Gastroesophageal sphincter (tissue), 4 donors: Measurements from ENCODE around the gene TMEM82. TPM values are rescaled to one million over a fixed set of nuclear protein-coding genes. Genes with fewer than 3 reads are reported as not detected.

Experiments
- ATAC-seq: fragments of 150-250 bp; one replicate; pipeline ENCODE4 v1.9.1; 2016; ENCODE audit warnings: mild to moderate bottlenecking, moderate library complexity
- H3K27ac ChIP-seq, 4 donors: fragments of 200-600 bp; sonication (generic) in 3 of 4; 1 replicate in 3 of 4; 2 replicates in 1 of 4; pipeline ENCODE4 v1.5.1; 2016 to 2019
- H3K27me3 ChIP-seq: fragments of 200-600 bp; sonication (generic); one replicate; pipeline ENCODE4 v1.5.1; 2019
- H3K36me3 ChIP-seq, 2 donors: fragments of 200-600 bp; sonication (generic); one replicate each; pipeline ENCODE4 v1.5.1; 2019; ENCODE audit warnings: control low read depth in 1 of 2
- H3K4me1 ChIP-seq, 3 donors: fragments of 200-600 bp; sonication (generic); 1 replicate in 2 of 3; 2 replicates in 1 of 3; pipeline ENCODE4 v1.5.1; 2016 to 2019; ENCODE audit warnings: control low read depth in 2 of 3
- H3K4me3 ChIP-seq, 2 donors: fragments of 200-600 bp; sonication (generic); one replicate each; pipeline ENCODE4 v1.5.1; 2019; ENCODE audit warnings: mild to moderate bottlenecking in 1 of 2, moderate library complexity in 1 of 2
- H3K9me3 ChIP-seq, 3 donors: fragments of 200-600 bp; sonication (generic); one replicate each; pipeline ENCODE4 v1.5.1; 2017 to 2019; ENCODE audit warnings: control low read depth in 2 of 3
- EP300 ChIP-seq: sonication (generic); formaldehyde crosslinking; IDR thresholded peaks from one replicate; pipeline ENCODE4 v1.6.1; 2017; ENCODE audit warnings: antibody characterized with exemption, mild to moderate bottlenecking
- POLR2A ChIP-seq, 2 donors: fragments of 450-650 bp; IDR thresholded peaks; one replicate each; pipeline ENCODE4 v1.6.1; 2017; ENCODE audit warnings: antibody characterized with exemption in 2 of 2, mild to moderate bottlenecking in 2 of 2, moderate library complexity in 1 of 2
- POLR2AphosphoS5 ChIP-seq: sonication (generic); formaldehyde crosslinking; IDR thresholded peaks from one replicate; pipeline ENCODE4 v1.6.1; 2017; ENCODE audit warnings: antibody characterized with exemption
- WGBS, 2 donors: methylation state at CpG; one replicate each; pipeline ENCODE4 v1.1.5; 2018; ENCODE audit warnings: low coverage in 1 of 2; 5-methylcytosine and 5-hydroxymethylcytosine counted together
- total RNA-seq, 4 donors: library from RNA; depleted of rRNA; stranded (reverse); fragments of >200 nt; gene quantifications; one replicate each; pipeline ENCODE4 v1.1.0, GENCODE V29; 2016
- TF ChIP-seq, protein P1 (sequence below), 4 experiments: fragments of 200-600 bp in 2 of 4; fragments of 450-650 bp in 2 of 4; sonication (generic) in 1 of 4; IDR thresholded peaks; one replicate each; pipeline ENCODE4 v1.5.1; 2017 to 2019; ENCODE audit warnings: antibody characterized with exemption in 4 of 4, mild to moderate bottlenecking in 2 of 4, moderate library complexity in 2 of 4

The TMEM82 gene
- total RNA-seq, 4 donors from 2014 or later: not detected

DNA sequence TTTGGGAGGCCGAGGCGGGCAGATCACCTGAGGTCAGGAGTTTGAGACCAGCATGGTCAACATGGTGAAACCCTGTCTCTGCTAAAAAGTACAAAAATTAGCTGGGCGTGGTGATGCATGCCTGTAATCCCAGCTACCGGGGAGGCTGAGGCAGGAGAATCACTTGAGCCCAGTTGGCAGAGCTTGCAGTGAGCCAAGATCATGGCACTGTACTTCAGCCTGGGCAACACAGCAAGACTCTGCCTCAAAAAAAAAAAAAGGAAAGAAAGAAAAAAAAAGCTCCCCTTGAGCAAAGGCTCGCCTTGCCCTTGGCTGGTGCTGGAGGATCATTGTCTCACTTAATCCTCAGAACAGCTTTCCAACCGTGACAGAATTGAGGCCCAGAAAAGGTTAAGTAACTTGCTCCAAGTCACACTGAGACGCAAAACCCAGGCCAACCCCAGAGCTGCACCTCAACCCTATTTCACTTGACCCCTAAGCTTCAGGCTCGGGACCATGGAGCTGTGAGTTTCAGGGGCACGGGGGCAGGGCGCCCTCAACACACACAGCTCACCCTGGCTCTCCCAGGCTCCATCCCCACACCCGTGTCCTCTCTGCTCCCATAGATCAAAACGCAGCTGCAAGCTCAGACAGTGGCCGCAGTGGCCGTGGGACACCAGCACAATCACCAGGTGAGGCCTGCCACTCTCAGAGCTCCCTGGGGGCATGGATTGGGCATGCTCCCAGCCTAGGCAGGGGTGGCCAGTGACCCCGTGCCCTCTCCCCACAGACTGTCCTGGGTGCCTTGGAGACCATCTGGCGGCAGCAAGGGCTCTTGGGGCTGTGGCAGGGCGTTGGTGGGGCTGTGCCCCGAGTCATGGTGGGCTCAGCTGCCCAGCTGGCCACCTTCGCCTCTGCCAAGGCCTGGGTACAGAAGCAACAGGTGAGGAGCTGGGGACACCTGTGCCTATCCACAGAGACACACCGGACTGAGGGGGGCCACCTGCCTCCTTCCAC is 4.7 kb upstream of the TMEM82 start:
- Histone ChIP-seq H3K4me1 (peaks cover 0 to 28% (median 9%) of the 10 kb centered on the region in 3 donors), H3K4me3 (no peak overlapping the region), H3K36me3 (peaks cover 0 to 27% of the 10 kb centered on the region in 2 donors), H3K27ac (peak overlapping the region in 1 of 4 donors; percentile 32), H3K9me3 (no peaks in the 10 kb centered on the region), H3K27me3 (no peaks in the 10 kb centered on the region)
- TF ChIP-seq, protein P1, sequence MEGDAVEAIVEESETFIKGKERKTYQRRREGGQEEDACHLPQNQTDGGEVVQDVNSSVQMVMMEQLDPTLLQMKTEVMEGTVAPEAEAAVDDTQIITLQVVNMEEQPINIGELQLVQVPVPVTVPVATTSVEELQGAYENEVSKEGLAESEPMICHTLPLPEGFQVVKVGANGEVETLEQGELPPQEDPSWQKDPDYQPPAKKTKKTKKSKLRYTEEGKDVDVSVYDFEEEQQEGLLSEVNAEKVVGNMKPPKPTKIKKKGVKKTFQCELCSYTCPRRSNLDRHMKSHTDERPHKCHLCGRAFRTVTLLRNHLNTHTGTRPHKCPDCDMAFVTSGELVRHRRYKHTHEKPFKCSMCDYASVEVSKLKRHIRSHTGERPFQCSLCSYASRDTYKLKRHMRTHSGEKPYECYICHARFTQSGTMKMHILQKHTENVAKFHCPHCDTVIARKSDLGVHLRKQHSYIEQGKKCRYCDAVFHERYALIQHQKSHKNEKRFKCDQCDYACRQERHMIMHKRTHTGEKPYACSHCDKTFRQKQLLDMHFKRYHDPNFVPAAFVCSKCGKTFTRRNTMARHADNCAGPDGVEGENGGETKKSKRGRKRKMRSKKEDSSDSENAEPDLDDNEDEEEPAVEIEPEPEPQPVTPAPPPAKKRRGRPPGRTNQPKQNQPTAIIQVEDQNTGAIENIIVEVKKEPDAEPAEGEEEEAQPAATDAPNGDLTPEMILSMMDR (IDR thresholded peaks at IDR 0.05): no peak
- TF ChIP-seq EP300: no peak
- no peak for TF ChIP-seq POLR2A (IDR thresholded peaks at IDR 0.05)
- no peak for TF ChIP-seq POLR2AphosphoS5
- no peak for ATAC-seq
- 50 to 80% methylated on average over 2 to 7 of the region's 20 CpGs for WGBS, 2 donors

DNA sequence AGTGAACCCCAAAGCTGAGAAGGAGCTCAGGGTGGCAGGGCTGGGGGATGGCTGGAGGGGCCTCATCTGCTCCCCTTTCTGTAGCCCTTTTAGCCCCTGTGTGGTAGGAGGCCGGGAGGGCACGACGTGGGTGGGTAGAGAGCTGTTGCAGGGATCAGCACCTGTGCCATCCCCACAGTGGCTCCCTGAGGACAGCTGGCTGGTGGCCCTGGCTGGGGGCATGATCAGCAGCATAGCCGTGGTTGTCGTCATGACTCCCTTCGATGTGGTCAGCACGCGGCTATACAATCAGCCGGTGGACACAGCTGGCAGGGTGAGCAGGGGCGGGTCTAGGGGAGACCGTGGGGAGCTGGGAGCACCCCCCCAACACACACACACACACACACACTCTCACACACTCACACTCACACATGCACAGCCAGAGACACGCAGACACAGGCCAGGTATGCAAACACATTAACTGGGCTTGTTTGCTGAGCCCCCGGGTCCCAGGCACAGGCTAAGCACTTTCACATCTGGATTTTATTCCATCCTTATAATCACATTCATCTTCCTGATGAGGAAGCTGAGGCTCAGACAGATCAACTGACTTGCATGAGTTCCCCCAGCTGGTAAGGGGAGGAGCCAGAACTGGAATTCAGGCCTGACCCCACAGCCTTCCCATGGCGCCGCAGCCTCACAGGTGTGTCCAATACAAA is 3.7 kb upstream of the TMEM82 start:
- no peaks in the 10 kb centered on the region for H3K9me3 ChIP-seq
- no peak for TF ChIP-seq POLR2AphosphoS5
- TF ChIP-seq POLR2A (IDR thresholded peaks at IDR 0.05): no peak
- TF ChIP-seq EP300: no peak
- TF ChIP-seq, protein P1 (IDR thresholded peaks at IDR 0.05): no peak
- H3K27ac ChIP-seq: peak overlapping the region in 1 of 4 donors; percentile 32
- H3K4me3 ChIP-seq: no peak overlapping the region
- no peaks in the 10 kb centered on the region for H3K27me3 ChIP-seq
- peaks cover 0 to 28% (median 9%) of the 10 kb centered on the region in 3 donors for H3K4me1 ChIP-seq
- peaks cover 0 to 18% of the 10 kb centered on the region in 2 donors for H3K36me3 ChIP-seq
- WGBS, 2 donors: 0 to 45% methylated on average over 1 to 2 of the region's 15 CpGs
- ATAC-seq: no peak

DNA sequence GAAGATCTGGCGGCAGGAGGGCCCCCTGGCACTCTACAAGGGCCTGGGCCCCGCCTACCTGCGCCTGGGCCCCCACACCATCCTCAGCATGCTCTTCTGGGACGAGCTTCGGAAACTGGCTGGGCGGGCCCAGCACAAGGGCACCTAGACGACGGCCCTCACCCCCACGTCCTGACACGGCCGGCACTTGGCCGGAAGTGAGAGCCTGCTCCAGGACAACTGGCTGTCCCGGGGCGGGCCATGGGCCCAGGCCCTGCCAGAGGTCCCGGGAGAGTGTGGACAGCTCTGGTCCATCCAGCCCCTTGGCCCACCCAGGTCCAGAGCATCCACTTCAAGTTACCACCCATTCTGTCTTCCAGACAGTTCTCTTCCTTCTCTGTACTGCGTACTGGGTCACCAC is 3.0 kb upstream of the TMEM82 start:
- WGBS, 2 donors: no CpG with 5 or more reads among the region's 16 CpGs
- H3K9me3 ChIP-seq: no peaks in the 10 kb centered on the region
- no peak overlapping the region for H3K4me3 ChIP-seq
- H3K36me3 ChIP-seq: peaks cover 0 to 11% of the 10 kb centered on the region in 2 donors
- H3K27me3 ChIP-seq: no peaks in the 10 kb centered on the region
- peak overlapping the region in 1 of 4 donors; percentile 6 for H3K27ac ChIP-seq
- ATAC-seq: no peak
- peaks cover 0 to 28% (median 9%) of the 10 kb centered on the region in 3 donors for H3K4me1 ChIP-seq
- TF ChIP-seq POLR2AphosphoS5 (no peak), EP300 (no peak), POLR2A (IDR thresholded peaks at IDR 0.05) (no peak)
- TF ChIP-seq, protein P1 (IDR thresholded peaks at IDR 0.05): no peak

DNA sequence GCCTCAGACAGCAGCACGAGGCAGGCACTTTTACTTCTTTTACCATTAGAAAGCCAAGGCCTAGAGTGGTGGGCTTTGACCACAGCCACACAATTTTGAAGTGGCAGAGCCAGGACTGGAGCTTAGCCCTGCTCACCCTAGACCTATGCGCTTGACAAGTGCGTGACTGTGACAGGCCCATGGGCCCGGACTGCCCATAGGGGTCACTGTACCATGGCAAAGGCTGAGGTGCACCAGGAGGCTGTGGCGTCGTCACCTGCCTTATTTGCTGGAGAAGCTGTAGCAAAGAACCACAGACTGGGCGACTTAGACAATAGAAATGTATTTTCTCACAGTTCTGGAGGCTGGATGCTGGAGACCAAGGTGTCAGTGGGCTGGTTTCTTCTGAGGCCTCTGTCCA is 2.6 kb upstream of the TMEM82 start:
- TF ChIP-seq POLR2A (IDR thresholded peaks at IDR 0.05) (no peak), POLR2AphosphoS5 (no peak), EP300 (no peak)
- TF ChIP-seq, protein P1 (IDR thresholded peaks at IDR 0.05): no peak
- Histone ChIP-seq H3K36me3 (peaks cover 0 to 6% of the 10 kb centered on the region in 2 donors), H3K9me3 (no peaks in the 10 kb centered on the region), H3K4me3 (no peak overlapping the region), H3K4me1 (peaks cover 0 to 28% (median 9%) of the 10 kb centered on the region in 3 donors), H3K27me3 (no peaks in the 10 kb centered on the region), H3K27ac (no peak overlapping the region)
- 86 to 89% methylated on average over 1 to 5 of the region's 7 CpGs for WGBS, 2 donors
- ATAC-seq: no peak
